K562 (cell line): Measurements from ENCODE around the gene CPED1. TPM values are rescaled to one million over a fixed set of nuclear protein-coding genes. Genes with fewer than 3 reads are reported as not detected.

Experiments
- CC2D1A ChIP-seq: fragments of 450-650 bp; IDR thresholded peaks from 2 replicates; pipeline ENCODE4 v1.6.1; 2017; ENCODE audit warnings: mild to moderate bottlenecking
- DMBX1 ChIP-seq: fragments of 250-450 bp; sonication (Bioruptor Pico); IDR thresholded peaks from 2 replicates; pipeline ENCODE4 v1.8.0; 2022; ENCODE audit warnings: inconsistent platforms, mild to moderate bottlenecking, moderate library complexity, borderline replicate concordance
- MAZ ChIP-seq, 2 experiments: fragments of 450-650 bp in 1 of 2; sonication (generic) in 1 of 2; formaldehyde crosslinking; IDR thresholded peaks in 1 of 2; conservative IDR thresholded peaks in 1 of 2; 2 replicates each; pipeline versions ENCODE4 v1.4.0 to v1.5.0; 2020; ENCODE audit warnings: mild to moderate bottlenecking in 1 of 2, missing genetic modification reagents in 1 of 2
- RAD51 ChIP-seq: fragments of 450-650 bp; IDR thresholded peaks from 2 replicates; pipeline ENCODE4 v1.7.1; 2016; ENCODE audit warnings: low read depth, mild to moderate bottlenecking, borderline replicate concordance
- ZNF318 ChIP-seq, 2 experiments: fragments of 450-650 bp; IDR thresholded peaks; 2 replicates each; pipeline ENCODE4 v1.6.1; 2016; ENCODE audit warnings: mild to moderate bottlenecking in 2 of 2, borderline replicate concordance in 1 of 2, low read depth in 1 of 2, moderate library complexity in 1 of 2
- polyA plus RNA-seq, 8 experiments: library from polyadenylated mRNA; depleted of rRNA in 4 of 8; stranded (reverse) in 5 of 8; unstranded in 3 of 8; fragments of >200 nt; fragmentation: Nextera tagmentation in 2 of 8; fragmentation: Illumina TruSeq in 1 of 8; extraction: Ambion mirVana in 2 of 8; extraction: Trizol in 1 of 8; gene quantifications; 2 replicates each; pipeline versions ENCODE4 v1.2.1 to v1.2.3, GENCODE V29; 2011 to 2014; ENCODE audit warnings: inconsistent platforms in 1 of 8, missing spikeins in 1 of 8
- total RNA-seq, 7 experiments: library from RNA; depleted of rRNA in 6 of 7; stranded (reverse); fragments of >200 nt in 6 of 7; fragmentation: Illumina TruSeq in 2 of 7; extraction: Trizol in 2 of 7; gene quantifications; 2 replicates each; pipeline versions ENCODE4 v1.2.1 to v1.2.3, GENCODE V29; 2011 to 2021; ENCODE audit warnings: low replicate concordance in 1 of 7

CPED1 gene
- total and polyA plus RNA-seq, 9 of the 15 experiments (the other 6 are each of a cell fraction or from before 2014, with no cell fraction given) = 195 to 393 (median 290) TPM

DNA sequence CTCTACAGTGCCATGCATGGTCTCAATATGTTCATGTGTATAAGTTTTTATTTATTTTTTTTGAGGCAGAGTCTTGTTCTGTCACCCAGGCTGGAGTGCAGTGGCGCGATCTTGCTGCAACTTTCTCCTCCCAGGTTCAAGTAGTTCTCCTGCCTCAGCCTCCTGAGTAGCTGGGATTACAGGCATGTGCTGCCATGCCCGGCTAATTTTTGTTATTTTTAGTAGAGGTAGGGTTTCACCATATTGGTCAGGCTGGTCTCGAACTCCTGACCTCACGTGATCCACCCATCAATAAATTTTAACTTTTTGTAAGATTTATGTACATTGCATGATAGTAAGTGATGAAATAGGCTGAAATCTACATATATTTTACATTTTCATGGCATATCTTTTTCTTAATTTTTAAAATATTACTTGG is 86.9 kb downstream of the CPED1 start (continued):
- TF ChIP-seq ZNF318 (IDR thresholded peaks at IDR 0.05; ENCODE audit: borderline replicate concordance in 1 of 2, low read depth in 1 of 2) (peak in 1 of 2 experiments; percentile 40; a peak in 1 of 4 replicates), RAD51 (peak; percentile 47; the same call in 1 of the 2 replicates), CC2D1A (0 out of 2 replicates have a peak, but pooled peaks have one; percentile 32), MAZ (CRISPR knock-in tag; conservative IDR thresholded peaks at IDR 0.05 in 1 of 2, IDR thresholded peaks at IDR 0.05 in 1 of 2) (0 out of 4 replicates have a peak, but pooled peaks of 1 of the 2 experiments have one; percentile 35), DMBX1 (CRISPR knock-in tag) (peak; percentile 73)
